OCI-LY3 (cell line): Measurements from ENCODE around the gene RMND5A.

Experiments
- CTCF ChIP-seq: fragments of 200-600, 300-600 bp; sonication (generic); IDR thresholded peaks from 2 replicates; pipeline ENCODE4 v1.5.1; 2014; ENCODE audit warnings: antibody characterized with exemption, low read length, low read depth
- EZH2phosphoT487 ChIP-seq: fragments of 200-600 bp; shearing (Covaris generic); IDR thresholded peaks from 2 replicates; pipeline ENCODE4 v1.6.1; 2018; ENCODE audit warnings: antibody characterized with exemption, mixed run types, low read depth

GRCh38 chr2:86807133-86807467 is 87.0 kb downstream of the RMND5A start:
- TF ChIP-seq CTCF (no peak), EZH2phosphoT487 (no peak)
